Activated CD8-positive, alpha-beta T cell treated with anti-CD3 and anti-CD28 coated beads, Interleukin-2, amount 10 ng/mL, durations not matched to agents 7 days and 5 days (primary cell): ENCODE data around the gene GPC5. TPM values are rescaled to one million over a fixed set of nuclear protein-coding genes. Genes with fewer than 3 reads are reported as not detected.
"Not testable (repeated sequence)": the region's sequence is repeated elsewhere in the genome, so short reads cannot be mapped to it uniquely, and the experiment has no call there.

ENCODE experiments used
- ATAC-seq: fragments of 150-1000 bp; cut with Tn5 transposase; one replicate; pipeline ENCODE4 v1.10.0; 2021; ENCODE audit warnings: moderate library complexity
- CTCF ChIA-PET: fragments of 350-600 bp; sonication (Branson Sonifier 250); formaldehyde crosslinking; loops from one replicate; lab custom pipeline; 2021; ENCODE audit warnings: antibody characterized with exemption; lab: Charles Lee
- POLR2A ChIA-PET: fragments of 350-600 bp; sonication (Branson Sonifier 250); formaldehyde crosslinking; loops from one replicate; lab custom pipeline; 2021; ENCODE audit warnings: antibody characterized with exemption; lab: Charles Lee
- DNase-seq: peaks from one replicate; pipeline ENCODE4 v3.0.0-alpha.2; 2020
- H3K27ac Mint-ChIP-seq: one replicate; pipeline ENCODE4 v1.8.0; 2021; ENCODE audit warnings: mild to moderate bottlenecking, mixed read lengths
- H3K27me3 Mint-ChIP-seq: one replicate; pipeline ENCODE4 v1.8.0; 2021; ENCODE audit warnings: low read depth, mixed read lengths
- H3K36me3 Mint-ChIP-seq: one replicate; pipeline ENCODE4 v1.8.0; 2021; ENCODE audit warnings: low read depth, mixed read lengths
- H3K4me1 Mint-ChIP-seq: one replicate; pipeline ENCODE4 v1.8.0; 2021; ENCODE audit warnings: low read depth, mixed read lengths
- H3K4me3 Mint-ChIP-seq: one replicate; pipeline ENCODE4 v1.8.0; 2021; ENCODE audit warnings: mild to moderate bottlenecking, mixed read lengths
- H3K9me3 Mint-ChIP-seq: one replicate; pipeline ENCODE4 v1.8.0; 2022; ENCODE audit warnings: mixed read lengths; ENCODE audit not compliant: insufficient read depth
- total RNA-seq, 2 experiments: library from RNA; stranded (reverse); gene quantifications; one replicate each; pipeline ENCODE4 v1.2.3, GENCODE V29; 2021

GPC5 gene
- total RNA-seq, 2 experiments from 2014 or later: not detected

GRCh38 chr13:92658293-92658692 is 1259.9 kb downstream of the GPC5 start:
- peaks cover 7% of the 10 kb centered on the region for H3K9me3 Mint-ChIP-seq
- CTCF ChIA-PET: no interaction called here
- H3K27me3 Mint-ChIP-seq: no peaks in the 10 kb centered on the region
- DNase-seq (no peak), ATAC-seq (no peak)
- POLR2A ChIA-PET: no interaction called here
- H3K4me1 Mint-ChIP-seq: no peaks in the 10 kb centered on the region
- no peaks in the 10 kb centered on the region for H3K36me3 Mint-ChIP-seq
- no peak overlapping the region for H3K27ac Mint-ChIP-seq
- H3K4me3 Mint-ChIP-seq: no peak overlapping the region

- H3K27ac Mint-ChIP-seq: no peak overlapping the region
- H3K9me3 Mint-ChIP-seq: peaks cover 7% of the 10 kb centered on the region
- H3K36me3 Mint-ChIP-seq: no peaks in the 10 kb centered on the region
- H3K4me1 Mint-ChIP-seq: no peaks in the 10 kb centered on the region
- no peak for DNase-seq
- ChIA-PET CTCF (no interaction called here), POLR2A (no interaction called here)
- no peak for ATAC-seq
- no peaks in the 10 kb centered on the region for H3K27me3 Mint-ChIP-seq
- no peak overlapping the region for H3K4me3 Mint-ChIP-seq
Observed at GRCh38 chr13:92661406-92661805, 1263.0 kb downstream of the GPC5 start.

- Mint-ChIP-seq H3K4me1 (no peaks in the 10 kb centered on the region), H3K36me3 (no peaks in the 10 kb centered on the region), H3K9me3 (peaks cover 12% of the 10 kb centered on the region), H3K27me3 (no peaks in the 10 kb centered on the region), H3K4me3 (no peak overlapping the region), H3K27ac (no peak overlapping the region)
- no peak for DNase-seq
- ChIA-PET POLR2A (no interaction called here), CTCF (no interaction called here)
- no peak for ATAC-seq
Observed at GRCh38 chr13:92668157-92668556, 1269.7 kb downstream of the GPC5 start.

- DNase-seq: no peak
- H3K27ac Mint-ChIP-seq: no peak overlapping the region
- CTCF ChIA-PET: no interaction called here
- H3K27me3 Mint-ChIP-seq: no peaks in the 10 kb centered on the region
- H3K36me3 Mint-ChIP-seq: no peaks in the 10 kb centered on the region
- H3K9me3 Mint-ChIP-seq: peaks cover 17% of the 10 kb centered on the region
- ATAC-seq: no peak
- H3K4me3 Mint-ChIP-seq: no peak overlapping the region
- POLR2A ChIA-PET: no interaction called here
- no peaks in the 10 kb centered on the region for H3K4me1 Mint-ChIP-seq
Observed at GRCh38 chr13:92670096-92670495, 1271.7 kb downstream of the GPC5 start.

GRCh38 chr13:92671821-92672220 is 1273.4 kb downstream of the GPC5 start:
- ChIA-PET CTCF (no interaction called here), POLR2A (no interaction called here)
- Mint-ChIP-seq H3K27ac (no peak overlapping the region), H3K9me3 (peaks cover 17% of the 10 kb centered on the region), H3K36me3 (no peaks in the 10 kb centered on the region), H3K27me3 (no peaks in the 10 kb centered on the region), H3K4me3 (no peak overlapping the region), H3K4me1 (no peaks in the 10 kb centered on the region)
- ATAC-seq (no peak), DNase-seq (no peak)

GRCh38 chr13:92676246-92676645 is 1277.8 kb downstream of the GPC5 start:
- H3K4me1 Mint-ChIP-seq: no peaks in the 10 kb centered on the region
- no peaks in the 10 kb centered on the region for H3K27me3 Mint-ChIP-seq
- ChIA-PET CTCF (no interaction called here), POLR2A (no interaction called here)
- DNase-seq (no peak), ATAC-seq (no peak)
- H3K36me3 Mint-ChIP-seq: no peaks in the 10 kb centered on the region
- H3K4me3 Mint-ChIP-seq: no peak overlapping the region
- H3K9me3 Mint-ChIP-seq: peaks cover 17% of the 10 kb centered on the region
- no peak overlapping the region for H3K27ac Mint-ChIP-seq

- Mint-ChIP-seq H3K27ac (no peak overlapping the region), H3K4me3 (no peak overlapping the region), H3K4me1 (no peaks in the 10 kb centered on the region), H3K36me3 (no peaks in the 10 kb centered on the region), H3K9me3 (peaks cover 17% of the 10 kb centered on the region), H3K27me3 (no peaks in the 10 kb centered on the region)
- POLR2A ChIA-PET: no interaction called here
- no peak for DNase-seq
- CTCF ChIA-PET: no interaction called here
- ATAC-seq: no peak
Observed at GRCh38 chr13:92677571-92677970, 1279.2 kb downstream of the GPC5 start.

GRCh38 chr13:92679602-92680001 is 1281.2 kb downstream of the GPC5 start:
- H3K36me3 Mint-ChIP-seq: no peaks in the 10 kb centered on the region
- H3K9me3 Mint-ChIP-seq: peaks cover 14% of the 10 kb centered on the region
- ChIA-PET POLR2A (no interaction called here), CTCF (no interaction called here)
- no peak for ATAC-seq
- no peak overlapping the region for H3K27ac Mint-ChIP-seq
- no peaks in the 10 kb centered on the region for H3K27me3 Mint-ChIP-seq
- no peak overlapping the region for H3K4me3 Mint-ChIP-seq
- no peaks in the 10 kb centered on the region for H3K4me1 Mint-ChIP-seq
- no peak for DNase-seq

- CTCF ChIA-PET: no interaction called here
- DNase-seq: no peak
- H3K27ac Mint-ChIP-seq: no peak overlapping the region
Observed at GRCh38 chr13:92681239-92681638, 1282.8 kb downstream of the GPC5 start.

GRCh38 chr13:92682832-92683517 is 1284.6 kb downstream of the GPC5 start:
- Mint-ChIP-seq H3K9me3 (peaks cover 17% of the 10 kb centered on the region), H3K27ac (no peak overlapping the region), H3K27me3 (no peaks in the 10 kb centered on the region), H3K4me3 (no peak overlapping the region), H3K4me1 (no peaks in the 10 kb centered on the region), H3K36me3 (no peaks in the 10 kb centered on the region)
- DNase-seq (no peak), ATAC-seq (no peak)
- ChIA-PET CTCF (no interaction called here), POLR2A (no interaction called here)

More at GRCh38 chr13:92681239-92681638, 1282.8 kb downstream of the GPC5 start:
- Mint-ChIP-seq H3K27me3 (no peaks in the 10 kb centered on the region), H3K4me1 (no peaks in the 10 kb centered on the region), H3K36me3 (no peaks in the 10 kb centered on the region), H3K9me3 (peaks cover 17% of the 10 kb centered on the region), H3K4me3 (no peak overlapping the region)
- POLR2A ChIA-PET: no interaction called here
- no peak for ATAC-seq

GRCh38 chr13:92694047-92694446 is 1295.6 kb downstream of the GPC5 start:
- DNase-seq: no peak
- Mint-ChIP-seq H3K9me3 (peaks cover 4% of the 10 kb centered on the region), H3K27ac (no peak overlapping the region), H3K36me3 (no peaks in the 10 kb centered on the region), H3K4me3 (no peak overlapping the region), H3K27me3 (no peaks in the 10 kb centered on the region), H3K4me1 (no peaks in the 10 kb centered on the region)
- POLR2A ChIA-PET: no interaction called here
- no peak for ATAC-seq
- CTCF ChIA-PET: no interaction called here

GRCh38 chr13:92695827-92696226 is 1297.4 kb downstream of the GPC5 start:
- POLR2A ChIA-PET, CTCF ChIA-PET: not testable (repeated sequence)

GRCh38 chr13:92716749-92717148 is 1318.3 kb downstream of the GPC5 start:
- ChIA-PET CTCF (no interaction called here), POLR2A (no interaction called here)
- Mint-ChIP-seq H3K36me3 (no peaks in the 10 kb centered on the region), H3K9me3 (peaks cover 14% of the 10 kb centered on the region), H3K27ac (no peak overlapping the region), H3K27me3 (no peaks in the 10 kb centered on the region), H3K4me1 (no peaks in the 10 kb centered on the region), H3K4me3 (no peak overlapping the region)
- ATAC-seq (no peak), DNase-seq (no peak)

More at GRCh38 chr13:92695827-92696226, 1297.4 kb downstream of the GPC5 start:
- not testable (repeated sequence) for H3K4me3 Mint-ChIP-seq, H3K36me3 Mint-ChIP-seq, H3K27ac Mint-ChIP-seq, ATAC-seq, H3K4me1 Mint-ChIP-seq, H3K27me3 Mint-ChIP-seq, H3K9me3 Mint-ChIP-seq, DNase-seq
